Astrocyte (in vitro differentiated cells and primary cell): Measurements from ENCODE around the gene PROKR1.

ENCODE experiments used
- EZH2 ChIP-seq: IDR thresholded peaks from 2 replicates; pipeline ENCODE4 v1.6.1; 2012; ENCODE audit warnings: mild to moderate bottlenecking, low read length, inconsistent platforms; ENCODE audit not compliant: insufficient read depth
- TF ChIP-seq, protein P1 (sequence below): IDR thresholded peaks from 2 replicates; pipeline ENCODE4 v1.5.1; 2011; ENCODE audit warnings: low read depth, mild to moderate bottlenecking, inconsistent platforms, low read length, moderate library complexity; ENCODE audit not compliant: insufficient read depth

DNA sequence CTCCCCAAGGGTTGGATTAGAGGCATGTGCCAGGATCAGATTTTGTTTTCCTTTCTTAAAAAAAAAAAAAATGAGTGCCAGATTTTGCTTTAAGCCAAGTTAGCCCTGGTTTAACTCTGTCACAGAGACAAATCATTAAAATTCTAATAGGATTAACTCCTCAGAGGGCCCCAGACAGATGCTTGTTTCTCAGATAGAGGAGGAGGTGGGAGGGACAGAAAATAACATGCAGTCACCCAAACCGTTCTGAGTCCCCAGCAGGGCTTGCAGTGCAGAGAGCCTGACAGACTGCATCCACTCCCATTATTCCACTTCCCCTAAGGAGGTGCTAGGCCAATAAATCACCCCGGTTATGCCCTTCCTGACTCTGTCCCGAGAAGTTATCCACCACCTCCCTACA is 6.3 kb upstream of the PROKR1 start:
- TF ChIP-seq, protein P1, sequence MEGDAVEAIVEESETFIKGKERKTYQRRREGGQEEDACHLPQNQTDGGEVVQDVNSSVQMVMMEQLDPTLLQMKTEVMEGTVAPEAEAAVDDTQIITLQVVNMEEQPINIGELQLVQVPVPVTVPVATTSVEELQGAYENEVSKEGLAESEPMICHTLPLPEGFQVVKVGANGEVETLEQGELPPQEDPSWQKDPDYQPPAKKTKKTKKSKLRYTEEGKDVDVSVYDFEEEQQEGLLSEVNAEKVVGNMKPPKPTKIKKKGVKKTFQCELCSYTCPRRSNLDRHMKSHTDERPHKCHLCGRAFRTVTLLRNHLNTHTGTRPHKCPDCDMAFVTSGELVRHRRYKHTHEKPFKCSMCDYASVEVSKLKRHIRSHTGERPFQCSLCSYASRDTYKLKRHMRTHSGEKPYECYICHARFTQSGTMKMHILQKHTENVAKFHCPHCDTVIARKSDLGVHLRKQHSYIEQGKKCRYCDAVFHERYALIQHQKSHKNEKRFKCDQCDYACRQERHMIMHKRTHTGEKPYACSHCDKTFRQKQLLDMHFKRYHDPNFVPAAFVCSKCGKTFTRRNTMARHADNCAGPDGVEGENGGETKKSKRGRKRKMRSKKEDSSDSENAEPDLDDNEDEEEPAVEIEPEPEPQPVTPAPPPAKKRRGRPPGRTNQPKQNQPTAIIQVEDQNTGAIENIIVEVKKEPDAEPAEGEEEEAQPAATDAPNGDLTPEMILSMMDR, result no peak
- no peak for TF ChIP-seq EZH2
